Parathyroid adenoma (tissue), 2 donors: ENCODE results near the gene ALK.

Experiments used
- H2AFZ ChIP-seq: fragments of 300-600 bp; sonication (generic); one replicate; pipeline ENCODE4 v1.7.0; 2017; ENCODE audit warnings: antibody characterized with exemption, mild to moderate bottlenecking
- H3K27ac ChIP-seq: fragments of 300-600 bp; sonication (generic); one replicate; pipeline ENCODE4 v1.7.0; 2017
- H3K27me3 ChIP-seq: fragments of 300-600 bp; sonication (generic); one replicate; pipeline ENCODE4 v1.7.0; 2017; ENCODE audit warnings: low read length; ENCODE audit not compliant: control insufficient read depth, insufficient read depth
- H3K36me3 ChIP-seq: fragments of 300-600 bp; sonication (generic); one replicate; pipeline ENCODE4 v1.7.0; 2017; ENCODE audit warnings: low read length; ENCODE audit not compliant: control insufficient read depth, insufficient read depth
- H3K4me1 ChIP-seq: fragments of 300-600 bp; sonication (generic); one replicate; pipeline ENCODE4 v1.7.0; 2017; ENCODE audit warnings: control low read depth
- H3K4me2 ChIP-seq: fragments of 300-600 bp; sonication (generic); one replicate; pipeline ENCODE4 v1.7.0; 2017; ENCODE audit warnings: low read length
- H3K4me3 ChIP-seq: fragments of 300-600 bp; sonication (generic); one replicate; pipeline ENCODE4 v1.7.0; 2017; ENCODE audit warnings: low read depth, low read length
- H3K79me2 ChIP-seq: fragments of 300-600 bp; sonication (generic); one replicate; pipeline ENCODE4 v1.7.0; 2017; ENCODE audit warnings: control low read depth
- H3K9ac ChIP-seq: fragments of 300-600 bp; sonication (generic); one replicate; pipeline ENCODE4 v1.7.0; 2017; ENCODE audit warnings: mild to moderate bottlenecking
- H3K9me3 ChIP-seq: fragments of 300-600 bp; sonication (generic); one replicate; pipeline ENCODE4 v1.7.0; 2017; ENCODE audit warnings: low read length; ENCODE audit not compliant: control insufficient read depth
- CTCF ChIP-seq: fragments of 300-600 bp; sonication (generic); IDR thresholded peaks from one replicate; pipeline ENCODE4 v1.7.0; 2017; ENCODE audit warnings: antibody characterized with exemption, mild to moderate bottlenecking
- donor health status: primary hyperparathyroidism.

The ALK gene

GRCh38 chr2:29310650-29311348 lies 610.6 kb downstream of the ALK start:
- no peak overlapping the region for H2AFZ ChIP-seq
- H3K9me3 ChIP-seq, result no peaks in the 10 kb centered on the region
- no peak for TF ChIP-seq CTCF
- H3K4me1 ChIP-seq, result peaks cover 33% of the 10 kb centered on the region
- no peaks in the 10 kb centered on the region for H3K36me3 ChIP-seq
- H3K27ac ChIP-seq, result no peak overlapping the region
- H3K27me3 ChIP-seq, result no peaks in the 10 kb centered on the region
- no peaks in the 10 kb centered on the region for H3K79me2 ChIP-seq
- no peak overlapping the region for H3K9ac ChIP-seq
- no peak overlapping the region for H3K4me3 ChIP-seq
- H3K4me2 ChIP-seq, result no peak overlapping the region

- H3K4me2 ChIP-seq, result no peak overlapping the region
- no peaks in the 10 kb centered on the region for H3K36me3 ChIP-seq
- H3K4me1 ChIP-seq, result peaks cover 38% of the 10 kb centered on the region
- no peaks in the 10 kb centered on the region for H3K9me3 ChIP-seq
- H3K27me3 ChIP-seq, result no peaks in the 10 kb centered on the region
- no peaks in the 10 kb centered on the region for H3K79me2 ChIP-seq
- H3K4me3 ChIP-seq, result no peak overlapping the region
- H2AFZ ChIP-seq, result peak overlapping the region; percentile 66
- H3K27ac ChIP-seq, result peak overlapping the region; percentile 80
- no peak overlapping the region for H3K9ac ChIP-seq
- TF ChIP-seq CTCF, result peak; percentile 77
Observed at GRCh38 chr2:29309090-29310029, 612.0 kb downstream of the ALK start.

- Histone ChIP-seq H3K4me1 (peaks cover 39% of the 10 kb centered on the region), H3K79me2 (no peaks in the 10 kb centered on the region), H3K9me3 (no peaks in the 10 kb centered on the region), H2AFZ (peak overlapping the region; percentile 66), H3K4me2 (no peak overlapping the region), H3K27me3 (no peaks in the 10 kb centered on the region), H3K27ac (peak overlapping the region; percentile 80), H3K4me3 (no peak overlapping the region), H3K9ac (no peak overlapping the region), H3K36me3 (no peaks in the 10 kb centered on the region)
- no peak for TF ChIP-seq CTCF
Observed at GRCh38 chr2:29308366-29308765, 613.0 kb downstream of the ALK start.

GRCh38 chr2:29307519-29307918 lies 613.9 kb downstream of the ALK start:
- Histone ChIP-seq H3K27me3 (no peaks in the 10 kb centered on the region), H3K79me2 (no peaks in the 10 kb centered on the region), H3K4me3 (peak overlapping the region; percentile 4), H3K9ac (no peak overlapping the region), H3K36me3 (no peaks in the 10 kb centered on the region), H2AFZ (peak overlapping the region; percentile 61), H3K9me3 (no peaks in the 10 kb centered on the region), H3K27ac (peak overlapping the region; percentile 80), H3K4me1 (peaks cover 39% of the 10 kb centered on the region), H3K4me2 (peak overlapping the region; percentile 58)
- TF ChIP-seq CTCF, result no peak
